IMR-90 (cell line): ENCODE measurements around the gene GNL2.

Experiments
- CEBPB ChIP-seq: IDR thresholded peaks from 2 replicates; pipeline ENCODE4 v1.6.1; 2012; ENCODE audit warnings: low read depth, low read length, improper control_type of control experiment
- MAFK ChIP-seq: IDR thresholded peaks from 2 replicates; pipeline ENCODE4 v1.6.1; 2012; ENCODE audit warnings: low read depth, low read length, improper control_type of control experiment
- MAZ ChIP-seq: IDR thresholded peaks from 2 replicates; pipeline ENCODE4 v1.6.1; 2012; ENCODE audit warnings: low read depth, mild to moderate bottlenecking, low read length, improper control_type of control experiment, moderate library complexity, borderline replicate concordance
- POLR2A ChIP-seq: IDR thresholded peaks from 2 replicates; pipeline ENCODE4 v1.6.1; 2012; ENCODE audit warnings: mild to moderate bottlenecking, low read depth, low read length
- RAD21 ChIP-seq: IDR thresholded peaks from 2 replicates; pipeline ENCODE4 v1.6.1; 2012; ENCODE audit warnings: low read length, improper control_type of control experiment
- RCOR1 ChIP-seq: IDR thresholded peaks from 2 replicates; pipeline ENCODE4 v1.6.1; 2012; ENCODE audit warnings: mild to moderate bottlenecking, low read length, improper control_type of control experiment; ENCODE audit not compliant: insufficient replicate concordance
- RFX5 ChIP-seq: IDR thresholded peaks from 2 replicates; pipeline ENCODE4 v1.8.0; 2012; ENCODE audit warnings: low read depth, mild to moderate bottlenecking, low read length, moderate library complexity
- SMC3 ChIP-seq: fragments of 150-350 bp; IDR thresholded peaks from 2 replicates; pipeline ENCODE4 v1.6.1; 2016; ENCODE audit warnings: low read depth, mild to moderate bottlenecking, antibody characterized with exemption, low read length, moderate library complexity
- TF ChIP-seq, protein P1 (sequence below): conservative IDR thresholded peaks from 2 replicates; pipeline ENCODE4 v1.5.1; 2012; ENCODE audit warnings: mild to moderate bottlenecking, low read depth, low read length, improper control_type of control experiment
- TF ChIP-seq, protein P2 (sequence below): fragments of 150-350 bp; IDR thresholded peaks from 2 replicates; pipeline ENCODE4 v1.6.1; 2017; ENCODE audit warnings: mild to moderate bottlenecking, antibody characterized with exemption, low read length, low read depth

DNA sequence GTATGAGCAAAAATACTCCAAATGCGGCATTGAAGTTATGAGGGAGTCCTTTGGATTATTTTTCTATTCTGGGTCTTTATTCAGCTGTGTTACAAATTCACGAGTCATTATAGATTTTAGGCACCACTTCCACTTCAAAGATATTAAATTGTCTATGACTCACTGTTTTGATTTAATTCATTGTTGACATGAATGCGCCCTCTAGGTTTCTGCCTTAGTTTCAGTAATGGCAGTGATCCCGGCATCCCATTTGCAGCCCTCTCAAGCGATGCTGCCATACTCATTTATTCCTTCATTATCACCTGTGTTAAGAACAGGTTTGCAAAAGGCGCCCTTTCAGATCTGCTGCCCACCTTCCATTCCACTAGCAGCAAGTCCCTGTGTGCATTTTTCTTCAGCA lies 25.0 kb upstream of the GNL2 start:
- TF ChIP-seq, protein P1, sequence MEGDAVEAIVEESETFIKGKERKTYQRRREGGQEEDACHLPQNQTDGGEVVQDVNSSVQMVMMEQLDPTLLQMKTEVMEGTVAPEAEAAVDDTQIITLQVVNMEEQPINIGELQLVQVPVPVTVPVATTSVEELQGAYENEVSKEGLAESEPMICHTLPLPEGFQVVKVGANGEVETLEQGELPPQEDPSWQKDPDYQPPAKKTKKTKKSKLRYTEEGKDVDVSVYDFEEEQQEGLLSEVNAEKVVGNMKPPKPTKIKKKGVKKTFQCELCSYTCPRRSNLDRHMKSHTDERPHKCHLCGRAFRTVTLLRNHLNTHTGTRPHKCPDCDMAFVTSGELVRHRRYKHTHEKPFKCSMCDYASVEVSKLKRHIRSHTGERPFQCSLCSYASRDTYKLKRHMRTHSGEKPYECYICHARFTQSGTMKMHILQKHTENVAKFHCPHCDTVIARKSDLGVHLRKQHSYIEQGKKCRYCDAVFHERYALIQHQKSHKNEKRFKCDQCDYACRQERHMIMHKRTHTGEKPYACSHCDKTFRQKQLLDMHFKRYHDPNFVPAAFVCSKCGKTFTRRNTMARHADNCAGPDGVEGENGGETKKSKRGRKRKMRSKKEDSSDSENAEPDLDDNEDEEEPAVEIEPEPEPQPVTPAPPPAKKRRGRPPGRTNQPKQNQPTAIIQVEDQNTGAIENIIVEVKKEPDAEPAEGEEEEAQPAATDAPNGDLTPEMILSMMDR = no peak
- TF ChIP-seq RCOR1 (no peak), RFX5 (no peak), CEBPB (no peak), POLR2A (no peak), MAZ (no peak), RAD21 (no peak), SMC3 (no peak), MAFK (no peak)
- TF ChIP-seq, protein P2, sequence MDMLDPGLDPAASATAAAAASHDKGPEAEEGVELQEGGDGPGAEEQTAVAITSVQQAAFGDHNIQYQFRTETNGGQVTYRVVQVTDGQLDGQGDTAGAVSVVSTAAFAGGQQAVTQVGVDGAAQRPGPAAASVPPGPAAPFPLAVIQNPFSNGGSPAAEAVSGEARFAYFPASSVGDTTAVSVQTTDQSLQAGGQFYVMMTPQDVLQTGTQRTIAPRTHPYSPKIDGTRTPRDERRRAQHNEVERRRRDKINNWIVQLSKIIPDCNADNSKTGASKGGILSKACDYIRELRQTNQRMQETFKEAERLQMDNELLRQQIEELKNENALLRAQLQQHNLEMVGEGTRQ = no peak
